Measurements from ENCODE around the gene ST13.
A peak's percentile ranks its signal among the peaks of the same experiment; 100 is the strongest.
"Not testable (repeated sequence)": the region's sequence is repeated elsewhere in the genome, so short reads cannot be mapped to it uniquely, and the experiment has no call there.

The ST13 gene

GRCh38 chr22:40845816-40846215 lies 10.6 kb downstream of the ST13 start:
- peaks cover 35 to 40% of the 10 kb centered on the region in 2 experiments for H3K36me3 ChIP-seq (ENCODE audit: control insufficient read depth in 1 of 2, insufficient read depth in 2 of 2, low read length in 2 of 2)
- not testable (repeated sequence) for H3K27me3 ChIP-seq (ENCODE audit: insufficient read depth, low read length); H3K4me2 ChIP-seq (ENCODE audit: low read length); H3K18ac ChIP-seq (ENCODE audit: low read length); H3K23ac ChIP-seq (ENCODE audit: low read length); H3K4ac ChIP-seq (ENCODE audit: low read depth, low read length); H3K79me2 ChIP-seq (ENCODE audit: control insufficient read depth, insufficient read depth, low read length, poor library complexity); H2AFZ ChIP-seq (ENCODE audit: insufficient read depth, low read length, poor library complexity); H3K27ac ChIP-seq (ENCODE audit: low read depth, low read length); H4K8ac ChIP-seq (ENCODE audit: low read depth, low read length); H4K12ac ChIP-seq (ENCODE audit: low read depth, low read length); H2AK5ac ChIP-seq (ENCODE audit: low read length); H2BK12ac ChIP-seq (ENCODE audit: low read length); H3K14ac ChIP-seq (ENCODE audit: low read length); H4K91ac ChIP-seq (ENCODE audit: low read depth, low read length); H3K9ac ChIP-seq (ENCODE audit: low read length); H2BK120ac ChIP-seq (ENCODE audit: insufficient read depth, low read length, poor library complexity); H3K79me1 ChIP-seq (ENCODE audit: low read length); H2BK5ac ChIP-seq (ENCODE audit: low read depth, low read length, poor library complexity); H3K9me3 ChIP-seq (ENCODE audit: insufficient read depth, low read depth, low read length); H3K4me3 ChIP-seq (ENCODE audit: low read depth, low read length); H3K4me1 ChIP-seq (ENCODE audit: control insufficient read depth in 1 of 2, insufficient read depth in 2 of 2, low read length in 2 of 2)
- no CpG with 5 or more reads among the region's 11 CpGs for WGBS (ENCODE audit: extremely low coverage, insufficient coverage, insufficient read length)
- peak in 1 of 2 donors; percentile 41 for DNase-seq

- WGBS (ENCODE audit: extremely low coverage, insufficient coverage, insufficient read length): no CpG with 5 or more reads among the region's 3 CpGs
- no peak overlapping the region for H3K14ac ChIP-seq (ENCODE audit: low read length)
- H3K9me3 ChIP-seq (ENCODE audit: insufficient read depth, low read depth, low read length): no peaks in the 10 kb centered on the region
- no peak overlapping the region for H4K8ac ChIP-seq (ENCODE audit: low read depth, low read length)
- H2BK12ac ChIP-seq (ENCODE audit: low read length): no peak overlapping the region
- no peak overlapping the region for H2BK5ac ChIP-seq (ENCODE audit: low read depth, low read length, poor library complexity)
- no peak overlapping the region for H4K91ac ChIP-seq (ENCODE audit: low read depth, low read length)
- no peak overlapping the region for H3K27ac ChIP-seq (ENCODE audit: low read depth, low read length)
- no peak overlapping the region for H2AFZ ChIP-seq (ENCODE audit: insufficient read depth, low read length, poor library complexity)
- no peak overlapping the region for H3K4me2 ChIP-seq (ENCODE audit: low read length)
- no peak overlapping the region for H2BK120ac ChIP-seq (ENCODE audit: insufficient read depth, low read length, poor library complexity)
- no peak for DNase-seq
- H3K23ac ChIP-seq (ENCODE audit: low read length): no peak overlapping the region
- peaks cover 34 to 38% of the 10 kb centered on the region in 2 experiments for H3K36me3 ChIP-seq (ENCODE audit: control insufficient read depth in 1 of 2, insufficient read depth in 2 of 2, low read length in 2 of 2)
- no peaks in the 10 kb centered on the region for H3K27me3 ChIP-seq (ENCODE audit: insufficient read depth, low read length)
- H3K4me3 ChIP-seq (ENCODE audit: low read depth, low read length): no peak overlapping the region
- no peak overlapping the region for H3K4ac ChIP-seq (ENCODE audit: low read depth, low read length)
- H3K79me1 ChIP-seq (ENCODE audit: low read length): no peaks in the 10 kb centered on the region
- H3K79me2 ChIP-seq (ENCODE audit: control insufficient read depth, insufficient read depth, low read length, poor library complexity): no peaks in the 10 kb centered on the region
- no peaks in the 10 kb centered on the region for H3K4me1 ChIP-seq (ENCODE audit: control insufficient read depth in 1 of 2, insufficient read depth in 2 of 2, low read length in 2 of 2)
- H2AK5ac ChIP-seq (ENCODE audit: low read length): no peak overlapping the region
- no peak overlapping the region for H3K18ac ChIP-seq (ENCODE audit: low read length)
- no peak overlapping the region for H3K9ac ChIP-seq (ENCODE audit: low read length)
- no peak overlapping the region for H4K12ac ChIP-seq (ENCODE audit: low read depth, low read length)
Observed at GRCh38 chr22:40844951-40845350, 11.5 kb downstream of the ST13 start.

DNA sequence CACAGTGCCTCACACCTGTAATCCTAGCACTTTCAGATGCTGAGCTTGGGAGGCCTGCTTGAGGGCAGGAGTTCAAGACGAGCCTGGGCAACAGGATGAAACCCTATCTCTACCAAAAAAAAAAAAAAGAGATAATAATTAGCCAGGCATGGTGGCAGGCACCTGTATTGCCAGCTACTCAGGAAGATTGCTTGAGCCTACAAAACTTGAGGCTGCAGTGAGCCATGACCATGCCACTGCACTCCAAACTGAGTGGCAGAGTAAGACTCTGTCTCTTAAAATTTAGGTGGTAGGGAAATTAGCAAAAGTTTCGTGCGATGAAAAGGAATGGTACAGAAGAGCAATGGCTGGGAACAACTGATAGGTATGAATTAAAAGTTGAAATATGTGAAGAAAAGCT lies 18.0 kb downstream of the ST13 start:
- no CpG with 5 or more reads among the region's 3 CpGs for WGBS (ENCODE audit: extremely low coverage, insufficient coverage, insufficient read length)
- no peak overlapping the region for H2AFZ ChIP-seq (ENCODE audit: insufficient read depth, low read length, poor library complexity)
- H3K23ac ChIP-seq (ENCODE audit: low read length): no peak overlapping the region
- H4K91ac ChIP-seq (ENCODE audit: low read depth, low read length): no peak overlapping the region
- H3K4me3 ChIP-seq (ENCODE audit: low read depth, low read length): no peak overlapping the region
- H3K27me3 ChIP-seq (ENCODE audit: insufficient read depth, low read length): no peaks in the 10 kb centered on the region
- H2AK5ac ChIP-seq (ENCODE audit: low read length): no peak overlapping the region
- peak overlapping the region; percentile 36 for H3K4ac ChIP-seq (ENCODE audit: low read depth, low read length)
- H2BK120ac ChIP-seq (ENCODE audit: insufficient read depth, low read length, poor library complexity): no peak overlapping the region
- H3K9me3 ChIP-seq (ENCODE audit: insufficient read depth, low read depth, low read length): no peaks in the 10 kb centered on the region
- no peak overlapping the region for H2BK5ac ChIP-seq (ENCODE audit: low read depth, low read length, poor library complexity)
- no peaks in the 10 kb centered on the region for H3K79me2 ChIP-seq (ENCODE audit: control insufficient read depth, insufficient read depth, low read length, poor library complexity)
- no peak overlapping the region for H3K9ac ChIP-seq (ENCODE audit: low read length)
- no peak overlapping the region for H4K12ac ChIP-seq (ENCODE audit: low read depth, low read length)
- H2BK12ac ChIP-seq (ENCODE audit: low read length): no peak overlapping the region
- no peak for DNase-seq
- H3K4me2 ChIP-seq (ENCODE audit: low read length): no peak overlapping the region
- H3K14ac ChIP-seq (ENCODE audit: low read length): no peak overlapping the region
- H3K79me1 ChIP-seq (ENCODE audit: low read length): no peaks in the 10 kb centered on the region
- no peaks in the 10 kb centered on the region for H3K4me1 ChIP-seq (ENCODE audit: control insufficient read depth in 1 of 2, insufficient read depth in 2 of 2, low read length in 2 of 2)
- no peak overlapping the region for H3K27ac ChIP-seq (ENCODE audit: low read depth, low read length)
- H3K36me3 ChIP-seq (ENCODE audit: control insufficient read depth in 1 of 2, insufficient read depth in 2 of 2, low read length in 2 of 2): peaks cover 24 to 42% of the 10 kb centered on the region in 2 experiments
- H4K8ac ChIP-seq (ENCODE audit: low read depth, low read length): no peak overlapping the region
- H3K18ac ChIP-seq (ENCODE audit: low read length): no peak overlapping the region

GRCh38 chr22:40834619-40835018 lies 21.8 kb downstream of the ST13 start:
- Histone ChIP-seq H3K23ac (ENCODE audit: low read length) (no peak overlapping the region), H3K4ac (ENCODE audit: low read depth, low read length) (no peak overlapping the region), H3K4me1 (ENCODE audit: control insufficient read depth in 1 of 2, insufficient read depth in 2 of 2, low read length in 2 of 2) (no peaks in the 10 kb centered on the region), H2AK5ac (ENCODE audit: low read length) (no peak overlapping the region), H3K27me3 (ENCODE audit: insufficient read depth, low read length) (no peaks in the 10 kb centered on the region), H3K14ac (ENCODE audit: low read length) (no peak overlapping the region), H3K9ac (ENCODE audit: low read length) (no peak overlapping the region), H4K12ac (ENCODE audit: low read depth, low read length) (no peak overlapping the region), H4K91ac (ENCODE audit: low read depth, low read length) (no peak overlapping the region), H2BK120ac (ENCODE audit: insufficient read depth, low read length, poor library complexity) (no peak overlapping the region), H3K4me3 (ENCODE audit: low read depth, low read length) (no peak overlapping the region), H2BK12ac (ENCODE audit: low read length) (no peak overlapping the region), H3K79me2 (ENCODE audit: control insufficient read depth, insufficient read depth, low read length, poor library complexity) (no peaks in the 10 kb centered on the region), H3K18ac (ENCODE audit: low read length) (no peak overlapping the region), H2AFZ (ENCODE audit: insufficient read depth, low read length, poor library complexity) (no peak overlapping the region), H2BK5ac (ENCODE audit: low read depth, low read length, poor library complexity) (no peak overlapping the region), H3K27ac (ENCODE audit: low read depth, low read length) (no peak overlapping the region), H3K79me1 (ENCODE audit: low read length) (no peaks in the 10 kb centered on the region), H3K4me2 (ENCODE audit: low read length) (no peak overlapping the region), H3K9me3 (ENCODE audit: insufficient read depth, low read depth, low read length) (no peaks in the 10 kb centered on the region), H4K8ac (ENCODE audit: low read depth, low read length) (no peak overlapping the region), H3K36me3 (ENCODE audit: control insufficient read depth in 1 of 2, insufficient read depth in 2 of 2, low read length in 2 of 2) (peaks cover 27 to 43% of the 10 kb centered on the region in 2 experiments)
- WGBS (ENCODE audit: extremely low coverage, insufficient coverage, insufficient read length): no CpG with 5 or more reads among the region's 3 CpGs
- DNase-seq: no peak

Measured in trophoblast cell (in vitro differentiated cells and primary cell).